Naive B cell (primary cell): ENCODE measurements around the gene SYVN1. TPM values are rescaled to one million over a fixed set of nuclear protein-coding genes. Genes with fewer than 3 reads are reported as not detected.
"Not testable (repeated sequence)": the region's sequence is repeated elsewhere in the genome, so short reads cannot be mapped to it uniquely, and the experiment has no call there.

Source experiments
- ATAC-seq, 2 donors: fragments of 150-1000 bp; cut with Tn5 transposase; 2 replicates each; pipeline ENCODE4 v1.10.0; 2021; ENCODE audit warnings: low read depth in 2 of 2, mild to moderate bottlenecking in 2 of 2, moderate library complexity in 2 of 2
- DNase-seq: peaks from one replicate; pipeline ENCODE4 v3.0.0; 2022
- H3K27ac Mint-ChIP-seq, 6 donors: one replicate each; pipeline ENCODE4 v1.8.0; 2020 to 2022; ENCODE audit warnings: mild to moderate bottlenecking in 6 of 6, mixed read lengths in 6 of 6, moderate library complexity in 5 of 6, inconsistent platforms in 2 of 6
- H3K27me3 Mint-ChIP-seq, 3 donors: one replicate each; pipeline ENCODE4 v1.8.0; 2021 to 2022; ENCODE audit warnings: mixed read lengths in 3 of 3, mild to moderate bottlenecking in 1 of 3
- H3K36me3 Mint-ChIP-seq, 2 donors: one replicate each; pipeline ENCODE4 v1.8.0; 2020 to 2022; ENCODE audit warnings: mixed read lengths in 2 of 2, inconsistent platforms in 1 of 2, mild to moderate bottlenecking in 1 of 2
- H3K4me1 Mint-ChIP-seq, 3 donors: one replicate each; pipeline ENCODE4 v1.8.0; 2020 to 2022; ENCODE audit warnings: mixed read lengths in 3 of 3, inconsistent platforms in 1 of 3, mild to moderate bottlenecking in 1 of 3, moderate library complexity in 1 of 3
- H3K4me3 Mint-ChIP-seq, 8 donors: one replicate each; pipeline ENCODE4 v1.8.0; 2020 to 2022; ENCODE audit warnings: mild to moderate bottlenecking in 8 of 8, mixed read lengths in 8 of 8, moderate library complexity in 8 of 8, inconsistent platforms in 2 of 8
- H3K9me3 Mint-ChIP-seq, 7 donors: one replicate each; pipeline ENCODE4 v1.8.0; 2020 to 2022; ENCODE audit warnings: mixed read lengths in 7 of 7, mild to moderate bottlenecking in 5 of 7, inconsistent platforms in 2 of 7, moderate library complexity in 1 of 7
- polyA plus RNA-seq, 6 donors: library from polyadenylated mRNA; unstranded; fragments of 300-500 nt; fragmentation: Illumina TruSeq; gene quantifications; one replicate each; pipeline ENCODE4 v1.2.3, GENCODE V29; 2021; ENCODE audit warnings: low read depth in 6 of 6

Gene SYVN1
- polyA plus RNA-seq = 10 to 100 TPM; 21.4 to 86.9 (median 43.5) TPM

DNA sequence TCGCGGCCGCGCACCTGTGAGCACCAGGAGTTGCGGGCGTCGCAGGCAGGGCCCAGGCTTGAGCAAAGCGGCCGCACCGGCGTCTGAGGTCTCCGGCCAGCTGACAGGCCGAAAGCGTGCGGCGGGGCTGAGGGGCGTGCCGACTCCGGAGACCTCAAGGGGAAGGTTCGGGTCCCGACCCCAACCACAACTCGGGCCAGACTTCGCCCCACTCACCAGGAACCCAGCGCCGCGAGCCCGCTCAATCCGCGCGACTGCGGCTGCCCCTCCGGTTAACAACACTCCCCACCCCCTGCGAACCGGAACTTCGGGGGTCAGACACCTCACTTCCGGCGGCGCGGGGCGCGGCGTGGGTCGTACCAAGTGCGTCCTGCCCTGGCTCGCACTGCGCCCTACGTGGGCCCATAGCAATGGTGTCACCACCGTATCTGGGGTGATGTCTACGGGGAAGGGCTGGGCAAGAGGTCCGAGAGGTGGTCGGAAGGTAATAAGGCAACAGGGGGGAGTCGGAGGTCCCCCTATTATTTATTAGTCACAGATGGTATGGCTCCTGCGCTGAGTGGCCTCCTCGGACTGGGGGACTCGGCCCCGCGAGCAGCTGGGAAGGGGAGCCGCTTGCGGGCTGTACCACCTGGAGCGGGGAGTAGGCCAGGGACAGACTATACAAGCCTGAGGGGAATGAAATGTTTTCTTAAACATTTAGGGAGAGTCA, at the start of gene SYVN1:
Gene SYVN1 (minus strand): TSS at position 280 of the 712 bp plus-strand sequence. CDS start 918 bp downstream, outside the sequence.
- Mint-ChIP-seq H3K27ac (peak within 1 kb of the TSS; percentile 97 to 100 (median 100)), H3K9me3 (no peaks in the 10 kb centered on the region), H3K27me3 (no peaks in the 10 kb centered on the region), H3K4me3 (peak within 1 kb of the TSS; percentile 91 to 100 (median 99)), H3K4me1 (peaks cover 55 to 70% (median 67%) of the 10 kb centered on the region in 3 donors), H3K36me3 (peaks cover 6 to 27% of the 10 kb centered on the region in 2 donors)
- DNase-seq (peak; percentile 93), ATAC-seq (peak; percentile 67)

DNA sequence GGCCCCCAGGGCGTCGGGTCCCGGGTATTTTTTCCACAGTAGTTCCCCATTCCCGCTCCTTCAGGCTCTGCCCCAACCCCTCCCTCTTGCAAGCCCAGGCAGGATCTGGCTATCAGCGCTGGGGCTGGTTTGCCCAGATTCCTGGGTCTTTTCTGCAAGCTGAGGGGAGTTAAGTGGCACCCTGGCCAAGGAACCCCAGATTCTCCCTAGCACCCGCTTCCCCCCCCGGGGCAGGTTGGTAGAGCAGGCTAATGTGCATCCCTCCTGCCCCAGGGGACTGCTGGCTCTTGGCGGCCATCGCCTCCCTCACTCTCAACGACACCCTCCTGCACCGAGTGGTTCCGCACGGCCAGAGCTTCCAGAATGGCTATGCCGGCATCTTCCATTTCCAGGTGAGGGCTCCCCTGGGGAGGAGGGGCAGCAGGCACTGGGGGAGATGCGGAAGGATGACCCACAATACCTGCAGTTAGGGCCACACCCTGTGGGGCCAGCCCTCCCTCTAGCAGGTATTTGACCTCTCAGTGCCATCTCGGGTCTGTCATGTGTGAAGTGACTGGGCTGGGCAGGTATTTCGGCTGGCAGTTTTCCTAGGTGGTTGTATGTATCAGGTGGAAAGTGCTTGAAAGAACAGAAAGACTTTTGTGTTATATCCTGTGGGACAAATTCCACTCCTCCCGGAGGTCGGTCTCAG, 49.0 kb upstream of the SYVN1 start:
- no peak for DNase-seq
- Mint-ChIP-seq H3K4me3 (peak overlapping the region; percentile 5 to 97 (median 86)), H3K27ac (peak overlapping the region in 2 of 6 donors; percentile 62 to 86), H3K4me1 (peaks cover 32 to 41% (median 41%) of the 10 kb centered on the region in 3 donors), H3K27me3 (no peaks in the 10 kb centered on the region), H3K36me3 (peaks cover 0 to 15% of the 10 kb centered on the region in 2 donors), H3K9me3 (no peaks in the 10 kb centered on the region)
- ATAC-seq = no peak

DNA sequence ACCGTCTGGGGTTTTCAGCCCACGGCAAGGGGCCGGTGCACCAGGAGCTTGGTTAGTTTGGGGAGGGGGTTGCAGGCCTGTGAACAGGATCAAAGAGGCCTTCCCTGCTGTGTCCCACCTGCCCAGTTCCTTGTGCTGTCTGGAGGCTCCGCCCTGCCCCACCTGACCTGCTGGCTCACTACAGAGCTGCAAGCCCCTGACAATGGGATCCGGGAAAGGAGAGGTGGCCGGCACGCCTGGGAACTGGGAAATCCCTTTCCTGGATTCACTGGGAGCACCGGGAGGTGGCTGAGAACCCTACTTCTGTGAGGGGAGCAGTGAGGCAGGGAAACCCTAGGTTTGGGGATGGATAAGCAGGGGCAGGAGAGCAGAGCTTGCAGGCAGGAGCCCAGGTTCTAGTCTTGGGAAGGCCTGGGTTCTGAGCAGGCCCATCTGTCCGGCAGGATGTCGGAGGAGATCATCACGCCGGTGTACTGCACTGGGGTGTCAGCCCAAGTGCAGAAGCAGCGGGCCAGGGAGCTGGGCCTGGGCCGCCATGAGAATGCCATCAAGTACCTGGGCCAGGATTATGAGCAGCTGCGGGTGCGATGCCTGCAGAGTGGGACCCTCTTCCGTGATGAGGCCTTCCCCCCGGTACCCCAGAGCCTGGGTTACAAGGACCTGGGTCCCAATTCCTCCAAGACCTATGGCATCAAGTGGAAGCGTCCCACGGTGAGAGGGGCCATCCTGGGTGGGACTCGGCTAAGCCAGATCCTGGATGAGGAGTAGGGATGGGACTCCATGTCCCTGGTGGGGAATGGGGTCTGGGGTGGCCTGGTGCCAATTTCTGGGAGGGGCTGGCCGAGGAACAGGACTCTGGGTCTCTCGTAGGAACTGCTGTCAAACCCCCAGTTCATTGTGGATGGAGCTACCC, 48.2 kb upstream of the SYVN1 start:
- H3K36me3 Mint-ChIP-seq = peaks cover 0 to 15% of the 10 kb centered on the region in 2 donors
- peak overlapping the region; percentile 84 to 97 (median 90) for H3K4me3 Mint-ChIP-seq
- H3K9me3 Mint-ChIP-seq = no peaks in the 10 kb centered on the region
- no peaks in the 10 kb centered on the region for H3K27me3 Mint-ChIP-seq
- ATAC-seq (no peak), DNase-seq (no peak)
- peaks cover 34 to 43% (median 40%) of the 10 kb centered on the region in 3 donors for H3K4me1 Mint-ChIP-seq
- peak overlapping the region in 5 of 6 donors; percentile 63 to 91 (median 90) for H3K27ac Mint-ChIP-seq

DNA sequence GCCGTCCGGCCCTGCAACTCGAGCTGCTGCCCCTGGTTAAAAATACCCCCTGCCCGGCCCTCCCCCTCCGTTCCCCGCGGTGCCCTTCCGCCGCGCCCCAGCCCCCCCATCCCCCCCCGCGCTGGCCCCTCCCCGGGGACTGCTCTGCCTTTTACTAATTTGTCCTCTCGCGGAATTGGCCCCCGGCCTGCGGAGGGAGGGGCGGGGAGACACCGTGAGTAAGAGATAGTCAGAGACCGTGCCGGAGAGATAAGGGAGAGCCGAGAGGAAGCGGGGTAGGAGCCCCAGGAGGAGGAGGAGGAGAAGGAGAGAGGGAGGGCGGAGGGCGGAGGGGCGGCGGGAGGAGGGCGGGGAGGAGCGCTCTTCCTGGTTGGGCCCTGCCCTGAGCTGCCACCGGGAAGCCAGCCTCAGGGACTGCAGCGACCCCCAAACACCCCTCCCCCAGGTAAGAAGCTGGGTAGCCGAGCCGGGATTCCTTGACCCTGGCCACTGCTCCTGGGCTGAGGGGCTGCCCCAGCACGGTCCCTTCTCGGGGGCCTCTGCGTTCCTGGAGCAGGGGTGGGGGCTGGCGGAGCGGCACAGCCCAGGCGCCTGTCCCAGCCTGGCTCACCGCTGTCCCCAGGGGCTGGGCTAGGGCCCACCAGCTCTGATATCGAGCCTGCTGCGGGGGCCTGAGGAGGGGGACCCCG, 47.4 kb upstream of the SYVN1 start, which contains the start of gene CAPN1:
Gene CAPN1 (plus strand): TSS at position 360 of the 689 bp plus-strand sequence. CDS start 774 bp downstream, outside the sequence.
- peak within 1 kb of the TSS; percentile 82 to 97 (median 90) for H3K27ac Mint-ChIP-seq
- peaks cover 0 to 7% of the 10 kb centered on the region in 2 donors for H3K36me3 Mint-ChIP-seq
- H3K9me3 Mint-ChIP-seq = no peaks in the 10 kb centered on the region
- DNase-seq (peak; percentile 39), ATAC-seq (peak; percentile 40 to 47)
- H3K27me3 Mint-ChIP-seq = no peaks in the 10 kb centered on the region
- peak within 1 kb of the TSS; percentile 86 to 97 (median 93) for H3K4me3 Mint-ChIP-seq
- H3K4me1 Mint-ChIP-seq = peaks cover 30 to 42% (median 34%) of the 10 kb centered on the region in 3 donors

DNA sequence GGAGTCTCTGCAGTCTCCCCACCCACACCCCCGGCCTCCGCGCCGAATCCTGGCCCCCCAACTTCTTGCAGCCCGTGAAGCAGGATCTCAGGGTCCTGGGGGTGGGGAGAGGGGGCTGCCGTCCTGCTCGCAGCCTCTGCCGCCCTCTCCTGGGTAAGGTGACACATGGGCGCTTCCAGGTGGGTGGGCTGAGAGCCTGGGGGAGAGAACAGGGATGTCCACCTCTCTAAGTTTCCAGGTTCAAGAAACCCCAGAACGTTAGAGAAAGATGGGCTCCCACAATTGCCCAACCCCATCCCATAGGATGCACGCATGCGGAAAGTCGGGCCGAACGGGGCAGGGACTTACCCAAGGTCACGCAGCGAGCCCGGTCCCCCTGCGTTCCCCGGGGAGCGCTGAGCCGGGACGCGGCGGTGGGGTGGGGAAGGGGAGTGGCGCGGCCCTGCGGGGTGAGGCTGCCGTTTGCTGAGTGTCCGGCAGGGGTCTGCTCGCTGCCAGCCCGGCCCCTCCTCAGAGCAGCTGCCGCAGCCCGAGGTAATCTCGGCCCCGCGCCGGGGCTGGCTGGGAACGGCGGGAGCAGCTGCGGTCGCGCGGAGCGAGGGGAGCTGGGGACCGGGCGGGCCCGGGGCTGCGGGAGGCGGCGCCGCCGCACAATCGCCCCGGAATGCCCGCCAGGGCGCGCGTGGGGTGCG, 46.7 kb upstream of the SYVN1 start:
- peak; percentile 84 to 86 for ATAC-seq

DNA sequence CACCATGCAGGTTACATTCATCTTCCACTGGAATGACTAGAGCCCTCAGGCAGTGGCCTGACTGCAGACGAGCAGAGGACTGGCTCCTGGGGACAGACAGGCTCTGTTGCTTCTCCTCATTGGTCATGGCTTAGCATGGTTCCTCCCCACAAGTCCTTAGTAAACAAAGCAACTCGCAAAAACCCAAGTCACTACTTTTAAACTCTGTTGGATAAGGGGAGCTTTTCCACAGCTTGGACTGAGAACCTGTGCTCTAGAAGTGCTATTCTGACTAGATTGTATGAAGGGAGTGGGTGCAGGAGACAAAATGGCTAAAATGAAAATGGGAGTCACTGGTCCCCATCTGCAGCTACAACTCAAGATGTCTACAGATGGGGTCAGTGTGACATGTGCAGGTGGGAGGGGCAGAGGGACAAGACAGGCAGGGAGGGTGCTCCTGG, 40.3 kb upstream of the SYVN1 start:
- not testable (repeated sequence) for H3K36me3 Mint-ChIP-seq, DNase-seq, ATAC-seq, H3K9me3 Mint-ChIP-seq, H3K27me3 Mint-ChIP-seq, H3K4me3 Mint-ChIP-seq
- Mint-ChIP-seq H3K4me1 (peaks cover under 1 to 20% (median 4%) of the 10 kb centered on the region in 3 donors), H3K27ac (peak overlapping the region in 3 of 6 donors; percentile 27 to 66 (median 54))

More for the DNA sequence above, 46.7 kb upstream of the SYVN1 start:
- peak overlapping the region; percentile 86 to 97 (median 93) for H3K4me3 Mint-ChIP-seq
- DNase-seq = peak; percentile 79
- H3K27me3 Mint-ChIP-seq = no peaks in the 10 kb centered on the region
- H3K9me3 Mint-ChIP-seq = no peaks in the 10 kb centered on the region
- H3K4me1 Mint-ChIP-seq = peaks cover 24 to 41% (median 29%) of the 10 kb centered on the region in 3 donors
- H3K36me3 Mint-ChIP-seq = peaks cover 0 to under 1% of the 10 kb centered on the region in 2 donors
- peak overlapping the region in 5 of 6 donors; percentile 74 to 97 (median 91) for H3K27ac Mint-ChIP-seq

DNA sequence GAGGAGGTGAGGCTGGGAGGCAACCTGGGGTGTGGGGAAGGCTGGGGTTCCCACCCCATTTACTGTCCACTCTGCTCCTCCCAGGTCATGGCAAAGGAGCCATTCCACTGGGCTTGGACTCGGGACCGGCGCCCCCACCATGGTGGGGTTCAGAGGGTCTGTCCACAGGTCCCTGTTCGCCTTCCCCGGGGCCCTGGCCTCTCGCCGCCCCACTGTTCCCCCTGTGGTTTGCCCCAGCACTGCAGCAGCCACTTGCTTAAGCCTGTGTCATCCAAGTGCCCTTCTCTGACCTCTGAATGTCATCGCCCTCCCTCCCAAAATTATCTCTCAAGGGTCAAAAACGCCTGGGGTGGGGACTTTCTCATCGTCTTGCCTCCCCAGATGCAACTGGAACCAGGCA, 38.3 kb upstream of the SYVN1 start:
- ATAC-seq = no peak
- Mint-ChIP-seq H3K9me3 (no peaks in the 10 kb centered on the region), H3K27ac (no peak overlapping the region)

DNA sequence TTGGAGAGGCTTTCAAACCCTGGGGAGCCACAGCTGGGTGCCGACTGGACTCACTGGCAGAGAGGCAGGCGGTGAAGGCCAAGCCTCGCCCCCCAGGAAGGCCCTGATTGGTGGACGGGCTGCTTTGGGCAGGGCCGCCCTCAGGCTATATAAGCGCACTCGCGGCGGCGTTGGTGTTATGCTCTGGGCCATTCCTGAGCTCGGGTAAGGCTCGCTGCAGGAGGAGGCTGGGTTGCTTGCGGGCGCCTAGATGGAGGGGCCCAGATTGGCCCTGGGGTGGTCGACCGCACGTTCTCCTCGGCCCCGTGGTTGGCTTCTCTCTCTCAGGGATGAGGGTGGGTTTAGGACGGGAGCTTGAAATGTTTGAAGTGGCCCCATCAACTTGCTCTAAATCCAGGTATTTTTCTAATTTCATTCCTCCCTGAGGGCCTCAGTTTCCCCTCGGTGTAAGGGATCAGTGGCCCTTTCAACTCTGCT, 35.8 kb upstream of the SYVN1 start, which contains the start of gene SPDYC:
Gene SPDYC (plus strand): TSS at position 176 of the 477 bp plus-strand sequence. CDS start 1,125 bp downstream, outside the sequence.
- peak within 1 kb of the TSS in 5 of 8 donors; percentile 31 to 71 (median 55) for H3K4me3 Mint-ChIP-seq
- H3K36me3 Mint-ChIP-seq = no peaks in the 10 kb centered on the region

More for the DNA sequence above, 38.3 kb upstream of the SYVN1 start:
- Mint-ChIP-seq H3K36me3 (no peaks in the 10 kb centered on the region), H3K4me1 (peaks cover 9 to 23% (median 13%) of the 10 kb centered on the region in 3 donors), H3K4me3 (no peak overlapping the region), H3K27me3 (no peaks in the 10 kb centered on the region)
- no peak for DNase-seq

DNA sequence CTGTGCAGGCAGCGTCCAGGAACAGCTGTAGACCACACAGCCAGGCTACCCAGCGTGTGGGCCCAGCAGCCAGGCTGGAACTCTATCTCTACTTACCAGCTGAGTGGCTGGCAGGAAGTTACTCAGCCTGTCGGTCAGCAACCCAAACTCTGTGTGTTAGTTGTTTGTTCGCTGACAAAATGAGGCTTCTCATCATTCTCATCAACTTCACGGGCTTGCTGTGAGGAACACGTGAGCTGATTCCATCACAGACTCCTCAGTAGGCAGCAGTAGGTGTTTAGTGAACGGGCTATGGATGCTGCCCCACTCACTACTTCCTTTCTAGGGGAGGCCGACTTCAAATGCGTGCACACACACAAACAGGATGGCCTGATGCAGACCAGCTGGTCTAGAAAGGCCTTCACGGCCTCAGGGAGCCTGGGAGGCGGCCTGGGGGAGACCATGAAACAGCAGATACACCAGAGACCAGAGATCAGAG, 34.9 kb upstream of the SYVN1 start:
- ATAC-seq = peak in 1 of 2 donors; percentile 54
- H3K27me3 Mint-ChIP-seq = no peaks in the 10 kb centered on the region
- peaks cover 9 to 17% (median 13%) of the 10 kb centered on the region in 3 donors for H3K4me1 Mint-ChIP-seq
- peak overlapping the region; percentile 84 to 96 (median 94) for H3K27ac Mint-ChIP-seq
- no peak for DNase-seq
- H3K4me3 Mint-ChIP-seq = peak overlapping the region in 5 of 8 donors; percentile 31 to 71 (median 55)
- H3K9me3 Mint-ChIP-seq = no peaks in the 10 kb centered on the region
- no peaks in the 10 kb centered on the region for H3K36me3 Mint-ChIP-seq

More for the DNA sequence above, 35.8 kb upstream of the SYVN1 start, which contains the start of gene SPDYC:
- ATAC-seq = no peak
- Mint-ChIP-seq H3K9me3 (no peaks in the 10 kb centered on the region), H3K27me3 (no peaks in the 10 kb centered on the region), H3K27ac (peak within 1 kb of the TSS; percentile 84 to 96 (median 94)), H3K4me1 (peaks cover 9 to 17% (median 13%) of the 10 kb centered on the region in 3 donors)
- DNase-seq = no peak

DNA sequence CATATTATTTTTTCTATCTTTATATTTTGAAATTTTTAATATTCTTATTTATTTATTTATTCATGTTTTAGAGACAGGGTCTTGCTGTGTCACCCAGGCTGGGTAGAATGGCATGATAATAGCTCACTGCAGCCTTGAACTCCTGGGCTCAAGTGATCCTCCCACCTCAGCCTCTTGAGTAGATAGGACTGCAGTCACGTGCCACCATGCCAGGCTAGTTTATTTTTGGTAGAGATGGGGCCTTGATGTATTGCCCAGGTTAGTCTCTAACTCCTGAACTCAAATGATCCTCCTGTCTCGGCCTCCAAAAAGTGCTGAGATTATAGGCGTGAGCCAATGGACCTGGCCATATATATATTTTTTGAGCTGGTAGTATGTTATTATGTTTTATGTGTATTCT, 33.3 kb upstream of the SYVN1 start:
- no peak for DNase-seq
- H3K4me3 Mint-ChIP-seq = no peak overlapping the region
- H3K9me3 Mint-ChIP-seq = no peaks in the 10 kb centered on the region
- H3K36me3 Mint-ChIP-seq = no peaks in the 10 kb centered on the region
- H3K27me3 Mint-ChIP-seq = no peaks in the 10 kb centered on the region
- peaks cover 9 to 13% (median 13%) of the 10 kb centered on the region in 3 donors for H3K4me1 Mint-ChIP-seq
- no peak overlapping the region for H3K27ac Mint-ChIP-seq
- no peak for ATAC-seq

DNA sequence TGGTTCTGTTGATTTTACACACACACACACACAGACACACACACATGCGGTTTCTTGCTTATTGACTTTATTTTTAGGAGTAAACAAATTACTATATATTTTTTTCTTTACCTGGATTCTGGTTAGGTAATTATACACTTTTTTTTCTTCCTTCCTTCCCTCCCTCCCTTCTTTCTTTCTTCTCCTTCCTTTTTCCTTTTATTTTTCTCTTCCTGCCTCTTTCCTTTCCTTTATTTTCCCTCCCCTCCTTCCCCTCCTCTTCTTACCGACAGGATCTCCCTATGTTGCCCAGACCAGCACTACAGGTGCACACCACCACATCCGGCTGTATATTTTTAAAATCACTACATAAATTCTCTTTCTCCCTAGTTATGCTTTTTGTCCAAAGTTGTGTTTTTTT, 32.6 kb upstream of the SYVN1 start:
- no peak overlapping the region for H3K4me3 Mint-ChIP-seq
- H3K9me3 Mint-ChIP-seq = no peaks in the 10 kb centered on the region
- DNase-seq = no peak
- peak overlapping the region in 1 of 6 donors; percentile 38 for H3K27ac Mint-ChIP-seq
- H3K4me1 Mint-ChIP-seq = peaks cover 9 to 13% (median 13%) of the 10 kb centered on the region in 3 donors
- H3K27me3 Mint-ChIP-seq = no peaks in the 10 kb centered on the region
- no peaks in the 10 kb centered on the region for H3K36me3 Mint-ChIP-seq
- no peak for ATAC-seq
